Measurements from ENCODE around the gene PTPN18.

The PTPN18 gene

GRCh38 chr2:130365075-130365474 lies 9.2 kb downstream of the PTPN18 start:
- no peak for DNase-seq (ENCODE audit: low read depth in 2 of 2)

- DNase-seq (ENCODE audit: low read depth in 2 of 2): no peak
Measured at GRCh38 chr2:130365963-130366362, 10.1 kb downstream of the PTPN18 start.

GRCh38 chr2:130366720-130367119 lies 10.9 kb downstream of the PTPN18 start:
- no peak for DNase-seq (ENCODE audit: low read depth in 2 of 2)

- no peak for DNase-seq (ENCODE audit: low read depth in 2 of 2)
Measured at GRCh38 chr2:130368786-130369185, 12.9 kb downstream of the PTPN18 start.

GRCh38 chr2:130369311-130369964 lies 13.6 kb downstream of the PTPN18 start:
- no peak for DNase-seq (ENCODE audit: low read depth in 2 of 2)

- no peak for DNase-seq (ENCODE audit: low read depth in 2 of 2)
Measured at GRCh38 chr2:130369965-130370341, 14.1 kb downstream of the PTPN18 start.

- no peak for DNase-seq (ENCODE audit: low read depth in 2 of 2)
Measured at GRCh38 chr2:130370490-130370889, 14.6 kb downstream of the PTPN18 start.

- DNase-seq (ENCODE audit: low read depth in 2 of 2): no peak
Measured at GRCh38 chr2:130371723-130372054, 15.8 kb downstream of the PTPN18 start.

GRCh38 chr2:130372055-130372832 lies 16.4 kb downstream of the PTPN18 start:
- DNase-seq (ENCODE audit: low read depth in 2 of 2): peak; percentile 43

- DNase-seq (ENCODE audit: low read depth in 2 of 2): no peak
Measured at GRCh38 chr2:130372833-130373807, 17.3 kb downstream of the PTPN18 start.

- DNase-seq (ENCODE audit: low read depth in 2 of 2): no peak
Measured at GRCh38 chr2:130373808-130374365, 18.0 kb downstream of the PTPN18 start.

GRCh38 chr2:130374587-130375290 lies 18.9 kb downstream of the PTPN18 start:
- DNase-seq (ENCODE audit: low read depth in 2 of 2): no peak

GRCh38 chr2:130375291-130376266 lies 19.7 kb downstream of the PTPN18 start:
- DNase-seq (ENCODE audit: low read depth in 2 of 2): no peak

GRCh38 chr2:130376433-130377293 lies 20.8 kb downstream of the PTPN18 start:
- no peak for DNase-seq (ENCODE audit: low read depth in 2 of 2)

GRCh38 chr2:130377491-130377890 lies 21.6 kb downstream of the PTPN18 start:
- DNase-seq (ENCODE audit: low read depth in 2 of 2): no peak

- no peak for DNase-seq (ENCODE audit: low read depth in 2 of 2)
Measured at GRCh38 chr2:130378206-130378897, 22.5 kb downstream of the PTPN18 start.

- no peak for DNase-seq (ENCODE audit: low read depth in 2 of 2)
Measured at GRCh38 chr2:130378898-130379214, 23.0 kb downstream of the PTPN18 start.

GRCh38 chr2:130380096-130380934 lies 24.5 kb downstream of the PTPN18 start:
- no peak for DNase-seq (ENCODE audit: low read depth in 2 of 2)

Data from stimulated activated CD8-positive, alpha-beta memory T cell treated with anti-CD3 and anti-CD28 coated beads, Interleukin-7, amount 100 ng/mL, for 1 hour (primary cell).